ENCODE data around the gene HPDL. TPM values are rescaled to one million over a fixed set of nuclear protein-coding genes. Genes with fewer than 3 reads are reported as not detected.
"Not testable (repeated sequence)": the region's sequence is repeated elsewhere in the genome, so short reads cannot be mapped to it uniquely, and the experiment has no call there.

HPDL gene
- total RNA-seq, result 1 to 10 TPM; 5.5 to 5.6 TPM

DNA sequence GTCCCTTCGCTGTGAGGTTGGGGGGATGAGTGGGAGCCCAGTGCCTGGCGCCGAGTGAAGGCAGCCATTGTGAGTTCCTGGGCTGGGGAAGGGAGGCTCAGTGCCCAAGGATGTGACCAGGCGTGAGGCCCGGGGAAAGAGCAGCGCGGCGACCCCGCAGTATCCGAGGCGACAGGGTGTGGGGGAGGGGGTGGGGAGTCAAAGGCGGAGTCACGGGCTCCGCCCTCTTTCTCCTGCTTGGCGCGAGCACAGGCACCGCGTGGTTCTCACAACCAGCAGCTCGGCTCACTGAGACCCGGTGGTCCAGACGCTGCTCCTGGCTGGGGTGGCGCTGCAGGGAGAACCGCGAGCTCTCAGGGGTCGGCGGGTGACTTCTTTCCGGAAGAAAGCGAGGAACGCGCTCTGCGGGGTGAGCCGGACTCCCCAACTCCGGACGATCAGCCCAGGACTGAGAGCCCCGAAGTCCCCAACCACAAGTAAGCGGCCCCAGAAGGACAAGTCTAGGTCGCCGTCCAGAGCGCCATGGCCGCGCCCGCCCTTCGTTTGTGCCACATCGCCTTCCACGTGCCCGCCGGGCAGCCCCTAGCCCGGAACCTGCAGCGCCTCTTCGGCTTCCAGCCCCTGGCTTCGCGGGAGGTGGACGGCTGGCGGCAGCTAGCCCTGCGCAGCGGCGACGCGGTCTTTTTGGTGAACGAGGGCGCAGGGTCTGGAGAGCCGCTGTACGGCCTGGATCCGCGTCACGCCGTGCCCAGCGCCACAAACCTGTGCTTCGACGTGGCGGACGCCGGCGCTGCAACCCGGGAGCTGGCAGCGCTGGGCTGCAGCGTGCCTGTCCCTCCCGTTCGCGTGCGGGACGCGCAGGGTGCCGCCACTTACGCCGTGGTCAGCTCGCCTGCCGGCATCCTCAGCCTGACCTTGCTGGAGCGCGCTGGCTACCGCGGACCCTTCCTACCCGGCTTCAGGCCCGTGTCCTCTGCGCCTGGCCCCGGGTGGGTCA, at the start of gene HPDL:
Gene HPDL (plus strand): TSS at position 269 of the 997 bp plus-strand sequence. CDS start 254 bp downstream, at position 523.
- peak within 1 kb of the TSS; percentile 16 for H3K27ac Mint-ChIP-seq
- peaks cover 14% of the 10 kb centered on the region for H3K36me3 Mint-ChIP-seq (ENCODE audit: low read depth)
- H3K4me3 Mint-ChIP-seq, result peak within 1 kb of the TSS; percentile 74
- ChIA-PET CTCF (interaction anchor here (0.8 to 2.7 kb wide), 5 partner anchors 8 to 166 kb away, joined by 3 to 16 read pairs (median 5); partner anchors contain the start of genes MUTYH and TOE1), POLR2A (interaction anchor here (1.0 to 9.9 kb wide), 13 partner anchors 8 to 605 kb away, joined by 3 to 143 read pairs (median 4); partner anchors contain the start of genes BTBD19, CCDC163, DYNLT4 and HECTD3)
- H3K27me3 Mint-ChIP-seq, result no peaks in the 10 kb centered on the region
- no peaks in the 10 kb centered on the region for H3K9me3 Mint-ChIP-seq
- peak; percentile 64 for DNase-seq
- H3K4me1 Mint-ChIP-seq, result peaks cover 25% of the 10 kb centered on the region

DNA sequence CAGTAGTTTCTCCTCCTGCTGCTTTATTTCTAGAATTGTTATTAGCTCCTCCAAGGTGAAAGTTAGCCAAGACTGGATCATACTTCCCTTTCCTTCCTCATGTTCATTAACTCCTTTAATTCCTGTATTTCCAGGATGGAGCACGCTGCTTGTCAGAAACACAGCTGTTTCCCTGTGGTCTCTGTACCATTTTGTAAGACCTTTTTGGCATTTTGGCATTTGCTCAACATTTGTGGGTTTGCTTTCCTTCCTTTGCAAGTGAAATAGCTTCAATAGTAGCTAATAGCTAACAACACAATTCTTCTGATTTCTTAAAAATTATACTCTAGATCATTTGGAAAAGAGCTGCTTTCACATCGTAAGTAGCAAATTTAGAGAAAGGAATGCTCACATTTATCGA, 44.3 kb upstream of the HPDL start:
- ChIA-PET POLR2A (no interaction called here), CTCF (interaction anchor here (1.1 kb wide), 1 partner anchor 268 kb away, joined by 3 read pairs; no protein-coding TSS in a partner anchor)

DNA sequence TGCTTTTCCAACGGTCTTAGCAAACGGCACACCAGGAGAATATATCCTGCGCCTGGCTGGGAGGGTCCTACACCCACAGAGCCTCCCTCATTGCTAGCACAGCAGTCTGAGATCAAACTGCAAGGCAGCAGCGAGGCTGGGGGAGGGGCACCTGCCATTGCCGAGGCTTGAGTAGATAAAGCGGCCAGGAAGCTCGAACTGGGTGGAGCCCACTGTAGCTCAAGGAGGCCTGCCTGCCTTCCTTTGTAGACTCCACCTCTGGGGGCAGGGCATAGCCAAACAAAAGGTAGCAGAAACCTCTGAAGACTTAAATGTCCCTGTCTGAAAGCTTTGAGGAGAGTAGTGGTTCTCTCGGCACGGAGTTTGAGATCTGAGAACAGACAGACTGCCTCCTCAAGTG, 41.8 kb upstream of the HPDL start:
- DNase-seq; H3K27me3 Mint-ChIP-seq; POLR2A ChIA-PET; H3K4me3 Mint-ChIP-seq; H3K36me3 Mint-ChIP-seq (ENCODE audit: low read depth); H3K27ac Mint-ChIP-seq; H3K4me1 Mint-ChIP-seq; H3K9me3 Mint-ChIP-seq; CTCF ChIA-PET: not testable (repeated sequence)

More for the DNA sequence above, 44.3 kb upstream of the HPDL start:
- H3K27me3 Mint-ChIP-seq, result peaks cover 13% of the 10 kb centered on the region
- no peaks in the 10 kb centered on the region for H3K9me3 Mint-ChIP-seq
- H3K27ac Mint-ChIP-seq, result no peak overlapping the region
- H3K36me3 Mint-ChIP-seq (ENCODE audit: low read depth), result no peaks in the 10 kb centered on the region
- DNase-seq, result no peak
- no peak overlapping the region for H3K4me3 Mint-ChIP-seq
- H3K4me1 Mint-ChIP-seq, result no peaks in the 10 kb centered on the region

DNA sequence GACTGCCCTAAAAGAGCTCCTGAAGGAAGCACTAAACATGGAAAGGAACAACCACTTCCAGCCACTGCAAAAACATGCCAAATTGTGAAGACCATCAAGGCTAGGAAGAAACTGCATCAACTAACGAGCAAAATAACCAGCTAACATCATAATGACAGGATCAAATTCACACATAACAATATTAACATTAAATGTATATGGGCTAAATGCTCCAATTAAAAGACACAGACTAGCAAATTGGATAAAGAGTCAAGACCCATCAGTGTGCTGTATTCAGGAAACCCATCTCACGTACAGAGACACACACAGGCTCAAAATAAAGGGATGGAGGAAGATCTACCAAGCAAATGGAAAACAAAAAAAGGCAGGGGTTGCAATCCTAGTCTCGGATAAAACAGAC, 40.2 kb upstream of the HPDL start:
- H3K4me3 Mint-ChIP-seq; CTCF ChIA-PET; H3K9me3 Mint-ChIP-seq; POLR2A ChIA-PET; DNase-seq; H3K27me3 Mint-ChIP-seq; H3K4me1 Mint-ChIP-seq; H3K36me3 Mint-ChIP-seq (ENCODE audit: low read depth); H3K27ac Mint-ChIP-seq: not testable (repeated sequence)

- H3K36me3 Mint-ChIP-seq (ENCODE audit: low read depth); DNase-seq; H3K27ac Mint-ChIP-seq; H3K4me1 Mint-ChIP-seq; H3K27me3 Mint-ChIP-seq; H3K9me3 Mint-ChIP-seq; POLR2A ChIA-PET; H3K4me3 Mint-ChIP-seq: not testable (repeated sequence)
- CTCF ChIA-PET, result interaction anchor here (2.3 kb wide), 1 partner anchor 277 kb away, joined by 7 read pairs; no protein-coding TSS in a partner anchor
These were observed 35.7 kb upstream of the HPDL start for GRCh38 chr1:45291002-45291401.

GRCh38 chr1:45291716-45292115, 35.0 kb upstream of the HPDL start:
- DNase-seq, result no peak
- Mint-ChIP-seq H3K27ac (no peak overlapping the region), H3K4me1 (no peaks in the 10 kb centered on the region), H3K9me3 (no peaks in the 10 kb centered on the region), H3K27me3 (no peaks in the 10 kb centered on the region), H3K4me3 (no peak overlapping the region), H3K36me3 (ENCODE audit: low read depth) (no peaks in the 10 kb centered on the region)
- POLR2A ChIA-PET, result interaction anchor here (1.7 kb wide), 1 partner anchor 561 kb away, joined by 4 read pairs; the partner anchor contains the start of gene RNU5D-1
- CTCF ChIA-PET, result interaction anchor here (0.7 to 2.3 kb wide), 3 partner anchors 9 to 277 kb away, joined by 3 to 7 read pairs (median 5); no protein-coding TSS in a partner anchor

- Mint-ChIP-seq H3K27me3 (no peaks in the 10 kb centered on the region), H3K9me3 (no peaks in the 10 kb centered on the region), H3K27ac (no peak overlapping the region), H3K36me3 (ENCODE audit: low read depth) (no peaks in the 10 kb centered on the region), H3K4me3 (no peak overlapping the region), H3K4me1 (peaks cover 13% of the 10 kb centered on the region)
- DNase-seq, result no peak
- CTCF ChIA-PET, result interaction anchor here (0.9 to 11.5 kb wide), 2 partner anchors 90 to 282 kb away, joined by 3 to 331 read pairs; partner anchors contain the start of genes HECTD3 and UROD
- POLR2A ChIA-PET, result no interaction called here
These were observed 28.9 kb upstream of the HPDL start for GRCh38 chr1:45297666-45298356.

DNA sequence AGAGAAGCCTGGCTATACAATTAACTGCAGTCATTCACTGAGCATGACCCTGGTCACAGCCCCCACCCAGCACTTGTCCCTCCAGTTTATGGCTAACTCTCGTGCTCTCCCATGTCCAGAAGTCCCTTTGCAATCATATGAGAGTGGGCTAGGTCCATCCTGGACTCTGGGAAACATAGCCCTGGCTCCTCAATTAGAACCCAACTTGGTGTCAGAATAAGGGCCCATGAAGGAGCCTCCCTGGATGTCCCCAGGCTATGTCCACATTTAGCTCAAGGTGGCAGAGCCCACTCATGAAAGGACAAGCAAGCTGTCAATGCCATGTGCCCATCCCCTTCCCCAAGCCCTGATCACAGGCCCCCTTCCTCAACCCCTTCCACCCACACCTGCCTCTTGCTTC, 27.4 kb upstream of the HPDL start:
- Mint-ChIP-seq H3K36me3 (ENCODE audit: low read depth) (no peaks in the 10 kb centered on the region), H3K4me1 (peaks cover 16% of the 10 kb centered on the region), H3K9me3 (no peaks in the 10 kb centered on the region), H3K27me3 (no peaks in the 10 kb centered on the region), H3K4me3 (no peak overlapping the region), H3K27ac (no peak overlapping the region)
- ChIA-PET POLR2A (interaction anchor here (1.0 to 2.4 kb wide), 2 partner anchors 287 to 577 kb away, joined by 4 to 17 read pairs; partner anchors contain the start of genes HECTD3 and UROD), CTCF (interaction anchor here (0.6 to 11.5 kb wide), 5 partner anchors 40 to 995 kb away, joined by 3 to 331 read pairs (median 3); partner anchors contain the start of genes HECTD3 and UROD)
- DNase-seq, result no peak

GRCh38 chr1:45299981-45300668, 26.6 kb upstream of the HPDL start:
- H3K4me1 Mint-ChIP-seq, result peaks cover 24% of the 10 kb centered on the region
- peak; percentile 38 for DNase-seq
- ChIA-PET CTCF (interaction anchor here (0.7 to 11.5 kb wide), 10 partner anchors 8 to 964 kb away, joined by 3 to 331 read pairs (median 3); partner anchors contain the start of genes HECTD3 and UROD), POLR2A (interaction anchor here (1.0 to 2.4 kb wide), 5 partner anchors 40 to 578 kb away, joined by 3 to 17 read pairs (median 5); partner anchors contain the start of genes HECTD3, MUTYH, TOE1 and UROD)
- H3K27ac Mint-ChIP-seq, result no peak overlapping the region
- H3K36me3 Mint-ChIP-seq (ENCODE audit: low read depth), result no peaks in the 10 kb centered on the region
- no peaks in the 10 kb centered on the region for H3K27me3 Mint-ChIP-seq
- no peaks in the 10 kb centered on the region for H3K9me3 Mint-ChIP-seq
- no peak overlapping the region for H3K4me3 Mint-ChIP-seq

DNA sequence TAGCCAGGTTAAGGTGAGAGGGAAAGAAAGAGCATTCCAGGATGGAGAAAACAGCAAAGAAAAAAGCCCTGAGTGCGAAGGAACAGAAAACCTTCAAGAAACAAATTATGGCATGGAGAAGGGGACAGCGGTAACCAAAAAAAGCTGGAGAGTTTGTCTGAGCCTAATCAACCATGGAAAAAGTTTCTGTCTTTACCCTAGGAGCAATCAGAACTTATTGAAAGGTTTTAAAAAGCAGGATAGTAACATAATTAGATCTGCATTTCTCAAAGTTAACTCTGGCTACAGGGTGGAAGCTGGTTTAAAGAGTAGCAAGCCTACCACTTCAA, 26.1 kb upstream of the HPDL start:
- Mint-ChIP-seq H3K27ac (no peak overlapping the region), H3K4me3 (no peak overlapping the region), H3K9me3 (no peaks in the 10 kb centered on the region), H3K36me3 (ENCODE audit: low read depth) (no peaks in the 10 kb centered on the region), H3K27me3 (no peaks in the 10 kb centered on the region), H3K4me1 (peaks cover 29% of the 10 kb centered on the region)
- CTCF ChIA-PET, result interaction anchor here (1.0 to 11.5 kb wide), 5 partner anchors 9 to 963 kb away, joined by 3 to 331 read pairs (median 3); partner anchors contain the start of genes HECTD3 and UROD
- POLR2A ChIA-PET, result interaction anchor here (1.5 to 2.4 kb wide), 5 partner anchors 39 to 569 kb away, joined by 3 to 17 read pairs (median 8); partner anchors contain the start of genes HECTD3, MUTYH, TOE1 and UROD
- no peak for DNase-seq

DNA sequence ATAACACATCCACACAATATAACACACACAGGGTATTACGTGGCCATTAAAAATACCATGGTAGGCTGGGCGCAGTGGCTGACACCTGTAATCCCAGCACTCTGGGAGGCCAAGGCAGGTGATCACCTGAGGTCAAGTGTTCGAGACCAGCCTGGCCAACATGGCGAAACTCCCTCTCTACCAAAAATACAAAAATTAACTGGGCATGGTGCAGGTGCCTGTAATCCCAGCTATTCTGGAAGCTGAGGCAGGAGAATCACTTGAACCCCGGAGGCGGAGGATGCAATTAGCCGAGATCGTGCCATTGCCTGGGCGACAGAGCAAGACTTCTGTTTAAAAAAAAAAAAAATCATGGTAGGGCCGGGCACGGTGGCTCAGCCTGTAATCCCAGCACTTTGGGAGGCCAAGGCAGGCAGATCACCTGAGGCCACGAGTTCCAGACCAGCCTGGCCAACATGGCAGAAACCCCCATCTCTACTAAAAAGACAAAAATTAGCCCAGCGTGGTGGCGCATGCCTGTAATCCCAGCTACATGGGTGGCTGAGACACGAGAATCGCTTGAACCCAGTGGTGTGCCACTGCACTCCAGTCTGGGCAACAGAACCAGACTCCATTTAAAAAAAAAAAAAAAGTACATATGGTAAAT, 24.1 kb upstream of the HPDL start:
- H3K27me3 Mint-ChIP-seq, result no peaks in the 10 kb centered on the region
- peak overlapping the region; percentile 83 for H3K4me3 Mint-ChIP-seq
- H3K36me3 Mint-ChIP-seq (ENCODE audit: low read depth), result no peaks in the 10 kb centered on the region
- H3K9me3 Mint-ChIP-seq, result no peaks in the 10 kb centered on the region
- ChIA-PET CTCF (interaction anchor here (0.6 to 11.5 kb wide), 21 partner anchors 9 to 572 kb away, joined by 3 to 331 read pairs (median 5); partner anchors contain the start of genes CCDC163, EIF2B3, GPBP1L1 and HECTD3), POLR2A (interaction anchor here (0.8 to 5.8 kb wide), 17 partner anchors 18 to 581 kb away, joined by 3 to 112 read pairs (median 10); partner anchors contain the start of genes BTBD19, EIF2B3, HECTD3 and HPDL)
- H3K27ac Mint-ChIP-seq, result peak overlapping the region; percentile 42
- peaks cover 44% of the 10 kb centered on the region for H3K4me1 Mint-ChIP-seq
- no peak for DNase-seq
